HG03108 (cell line): ENCODE measurements around the gene FAM227B.
A peak's percentile ranks its signal among the peaks of the same experiment; 100 is the strongest.
"Not testable (repeated sequence)": the region's sequence is repeated elsewhere in the genome, so short reads cannot be mapped to it uniquely, and the experiment has no call there.

Experiments
- ATAC-seq: cut with Tn5 transposase; IDR thresholded peaks from one replicate; pipeline ENCODE4 v1.9.1; 2021; ENCODE audit warnings: moderate library complexity; ENCODE audit not compliant: unreplicated experiment

Gene FAM227B

GRCh38 chr15:49441816-49442215, 178.8 kb downstream of the FAM227B start:
- no peak for ATAC-seq

GRCh38 chr15:49441356-49441755, 179.3 kb downstream of the FAM227B start:
- no peak for ATAC-seq

- no peak for ATAC-seq
Observed at GRCh38 chr15:49439678-49440395, 180.8 kb downstream of the FAM227B start.

- peak; percentile 83 for ATAC-seq
Observed at GRCh38 chr15:49438962-49439631, 181.5 kb downstream of the FAM227B start.

GRCh38 chr15:49436751-49437150, 183.9 kb downstream of the FAM227B start:
- ATAC-seq, result no peak

- ATAC-seq, result no peak
Observed at GRCh38 chr15:49435174-49435573, 185.4 kb downstream of the FAM227B start.

- no peak for ATAC-seq
Observed at GRCh38 chr15:49430046-49430445, 190.6 kb downstream of the FAM227B start.

- ATAC-seq, result no peak
Observed at GRCh38 chr15:49428409-49429095, 192.1 kb downstream of the FAM227B start.

- ATAC-seq, result no peak
Observed at GRCh38 chr15:49427372-49427771, 193.2 kb downstream of the FAM227B start.

GRCh38 chr15:49424954-49425353, 195.7 kb downstream of the FAM227B start:
- no peak for ATAC-seq

GRCh38 chr15:49423901-49424550, 196.6 kb downstream of the FAM227B start:
- ATAC-seq, result no peak

GRCh38 chr15:49423021-49423420, 197.6 kb downstream of the FAM227B start, which contains the start of gene FGF7:
Gene FGF7, plus strand, starts transcription at chr15:49423242. Its CDS starts 1,056 bp downstream, at chr15:49424298.
- no peak for ATAC-seq

- ATAC-seq, result no peak
Observed at GRCh38 chr15:49421991-49422390, 198.6 kb downstream of the FAM227B start.

- ATAC-seq, result no peak
Observed at GRCh38 chr15:49418811-49419210, 201.8 kb downstream of the FAM227B start.

GRCh38 chr15:49415638-49416037, 205.0 kb downstream of the FAM227B start:
- ATAC-seq, result no peak

- ATAC-seq, result no peak
Observed at GRCh38 chr15:49415149-49415548, 205.5 kb downstream of the FAM227B start.

GRCh38 chr15:49412797-49413196, 207.8 kb downstream of the FAM227B start:
- no peak for ATAC-seq

- ATAC-seq, result no peak
Observed at GRCh38 chr15:49410641-49411040, 210.0 kb downstream of the FAM227B start.

GRCh38 chr15:49406352-49407118, 214.1 kb downstream of the FAM227B start:
- no peak for ATAC-seq

- not testable (repeated sequence) for ATAC-seq
Observed at GRCh38 chr15:49402515-49403296, 217.9 kb downstream of the FAM227B start.
